Neural cell (in vitro differentiated cells): ENCODE data around the gene ACTN2. TPM values are rescaled to one million over a fixed set of nuclear protein-coding genes. Genes with fewer than 3 reads are reported as not detected.

Experiments used
- H2AFZ ChIP-seq: fragments of 200-600, 300-800 bp; sonication (generic), shearing (Covaris generic); 2 replicates; pipeline ENCODE4 v1.6.0; 2014; ENCODE audit warnings: low read depth, mild to moderate bottlenecking, antibody characterized with exemption, low read length, moderate library complexity
- H3F3A ChIP-seq: fragments of 200-600 bp; shearing (Covaris generic); 2 replicates; pipeline ENCODE4 v1.6.1; 2016; ENCODE audit warnings: mild to moderate bottlenecking, moderate library complexity, mixed read lengths, antibody characterized with exemption, low read length; ENCODE audit not compliant: insufficient read depth, poor library complexity, severe bottlenecking
- H3K27ac ChIP-seq: fragments of 200-600, 300-800 bp; sonication (generic), shearing (Covaris generic); 2 replicates; pipeline ENCODE4 v1.5.1; 2014; ENCODE audit warnings: mild to moderate bottlenecking, low read length, moderate library complexity
- H3K27me3 ChIP-seq: fragments of 300-800, 200-600 bp; sonication (generic), shearing (Covaris generic); 2 replicates; pipeline ENCODE4 v1.6.0; 2014; ENCODE audit warnings: mild to moderate bottlenecking, low read depth, low read length, moderate library complexity; ENCODE audit not compliant: insufficient read depth
- H3K36me3 ChIP-seq: fragments of 300-800, 200-600 bp; sonication (generic), shearing (Covaris generic); 2 replicates; pipeline ENCODE4 v1.5.1; 2014; ENCODE audit warnings: mild to moderate bottlenecking, antibody characterized with exemption, low read length, moderate library complexity; ENCODE audit not compliant: insufficient read depth
- H3K4me2 ChIP-seq: fragments of 300-800, 200-600 bp; sonication (generic), shearing (Covaris generic); 2 replicates; pipeline ENCODE4 v1.6.0; 2014; ENCODE audit warnings: mild to moderate bottlenecking, low read length
- H3K4me3 ChIP-seq: fragments of 300-800, 200-600 bp; sonication (generic), shearing (Covaris generic); 2 replicates; pipeline ENCODE4 v1.5.1; 2014; ENCODE audit warnings: mild to moderate bottlenecking, low read length, moderate library complexity
- H3K79me2 ChIP-seq: fragments of 200-600 bp; shearing (Covaris generic); replicated peaks from 2 replicates; pipeline ENCODE4 v1.6.0; 2014; ENCODE audit warnings: mild to moderate bottlenecking, low read length, moderate library complexity; ENCODE audit not compliant: insufficient read depth
- H3K9ac ChIP-seq: fragments of 300-800, 200-600 bp; sonication (generic), shearing (Covaris generic); 2 replicates; pipeline ENCODE4 v1.6.1; 2016; ENCODE audit warnings: mild to moderate bottlenecking, low read length, mixed read lengths
- H3K9me2 ChIP-seq: fragments of 200-600 bp; shearing (Covaris generic); 2 replicates; pipeline ENCODE4 v1.6.1; 2016; ENCODE audit warnings: mild to moderate bottlenecking, low read length, mixed read lengths; ENCODE audit not compliant: insufficient read depth
- H3K9me3 ChIP-seq: fragments of 200-600, 300-800 bp; sonication (generic), shearing (Covaris generic); 2 replicates; pipeline ENCODE4 v1.6.1; 2016; ENCODE audit warnings: mild to moderate bottlenecking, mixed run types, low read length, moderate library complexity, mixed read lengths
- H4K20me1 ChIP-seq: fragments of 200-600 bp; shearing (Covaris generic); 2 replicates; pipeline ENCODE4 v1.6.1; 2016; ENCODE audit warnings: mild to moderate bottlenecking, mixed run types; ENCODE audit not compliant: insufficient read depth
- EP300 ChIP-seq: fragments of 450-650 bp; conservative IDR thresholded peaks from 2 replicates; pipeline ENCODE4 v1.6.1; 2014; ENCODE audit warnings: antibody characterized with exemption, mild to moderate bottlenecking, moderate library complexity; ENCODE audit not compliant: poor library complexity, severe bottlenecking
- EZH2 ChIP-seq: fragments of 200-600, 300-800 bp; shearing (Covaris generic), sonication (generic); IDR thresholded peaks from 2 replicates; pipeline ENCODE4 v1.6.1; 2014; ENCODE audit warnings: antibody characterized with exemption, low read length, borderline replicate concordance, mild to moderate bottlenecking; ENCODE audit not compliant: insufficient read depth, poor library complexity, severe bottlenecking
- MXI1 ChIP-seq: fragments of 450-650 bp; conservative IDR thresholded peaks from 2 replicates; pipeline ENCODE4 v1.6.1; 2014; ENCODE audit warnings: antibody characterized with exemption, mild to moderate bottlenecking; ENCODE audit not compliant: poor library complexity, severe bottlenecking
- POLR2AphosphoS5 ChIP-seq: IDR thresholded peaks from 2 replicates; pipeline ENCODE4 v1.6.1; 2012
- RAD21 ChIP-seq: fragments of 450-650 bp; conservative IDR thresholded peaks from 2 replicates; pipeline ENCODE4 v1.6.1; 2014; ENCODE audit warnings: antibody characterized with exemption, mild to moderate bottlenecking, moderate library complexity
- SMC3 ChIP-seq: fragments of 450-650 bp; conservative IDR thresholded peaks from 2 replicates; pipeline ENCODE4 v1.6.1; 2014; ENCODE audit warnings: antibody characterized with exemption, mild to moderate bottlenecking, moderate library complexity; ENCODE audit not compliant: poor library complexity
- TAF1 ChIP-seq: IDR thresholded peaks from 2 replicates; pipeline ENCODE4 v1.6.1; 2012; ENCODE audit warnings: low read depth
- polyA plus RNA-seq: library from polyadenylated mRNA; depleted of rRNA; stranded (reverse); fragments of >200 nt; gene quantifications from 2 replicates; pipeline ENCODE4 v1.2.3, GENCODE V29; 2014
- TF ChIP-seq, protein P1 (sequence below): IDR thresholded peaks from 2 replicates; pipeline ENCODE4 v1.6.1; 2012; ENCODE audit warnings: borderline replicate concordance
- TF ChIP-seq, protein P2 (sequence below): fragments of 450-650 bp; IDR thresholded peaks from 2 replicates; pipeline ENCODE4 v1.5.1; 2014; ENCODE audit warnings: antibody characterized with exemption, mild to moderate bottlenecking, moderate library complexity; ENCODE audit not compliant: poor library complexity, severe bottlenecking

Gene ACTN2
- polyA plus RNA-seq, 1 donor from 2014 or later: 6.1 TPM

DNA sequence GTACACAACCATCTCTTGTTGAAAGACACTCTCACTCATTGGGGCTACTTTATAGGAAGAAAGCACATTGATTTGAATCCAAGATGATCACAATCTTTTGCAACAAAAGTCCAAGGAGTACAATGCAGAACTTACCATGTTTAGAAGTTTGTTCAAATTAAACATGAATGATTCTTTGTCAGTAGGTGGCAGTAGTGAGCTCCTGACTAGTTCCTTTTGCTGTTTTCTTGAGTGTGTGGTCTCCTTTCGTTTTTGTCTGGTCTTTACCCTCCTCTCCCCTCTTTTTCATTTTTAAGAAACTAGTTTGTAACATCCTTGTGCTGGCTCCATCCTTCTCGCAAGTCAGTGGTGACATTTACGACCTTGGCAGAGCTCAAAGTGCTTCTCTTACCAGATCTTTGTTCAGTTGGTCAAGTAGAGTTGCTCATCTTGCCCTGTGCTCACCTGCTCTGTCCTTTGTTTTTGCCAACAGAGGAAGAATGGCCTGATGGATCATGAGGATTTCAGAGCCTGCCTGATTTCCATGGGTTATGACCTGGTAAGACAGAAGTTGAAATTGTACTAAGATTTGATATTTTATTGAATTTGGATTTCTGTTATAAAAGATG lies 73.1 kb downstream of the ACTN2 start:
- no peak overlapping the region for H2AFZ ChIP-seq
- no peaks in the 10 kb centered on the region for H3K36me3 ChIP-seq
- no peaks in the 10 kb centered on the region for H3K9me3 ChIP-seq

DNA sequence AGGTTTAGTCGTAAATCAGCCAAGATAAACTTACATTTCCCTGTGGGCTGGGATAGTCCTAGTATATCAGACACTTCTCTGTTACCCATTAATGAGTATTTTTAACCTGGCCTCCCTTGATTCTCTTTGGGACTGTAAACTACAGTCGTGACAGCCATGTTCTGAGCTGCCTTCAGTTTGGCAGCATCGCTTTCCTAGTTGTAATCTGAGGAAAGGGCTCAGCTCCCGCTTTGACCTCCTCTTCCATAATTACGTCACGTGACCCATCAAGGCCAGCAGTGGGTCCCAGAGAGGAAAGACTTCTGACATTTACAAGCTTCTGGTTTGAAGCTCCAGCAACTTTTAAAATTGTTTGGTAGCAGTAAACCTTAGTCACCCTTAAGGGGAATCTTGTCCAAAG lies 74.2 kb downstream of the ACTN2 start:
- Histone ChIP-seq H4K20me1 (no peaks in the 10 kb centered on the region), H3K9me3 (no peaks in the 10 kb centered on the region), H3K79me2 (no peaks in the 10 kb centered on the region), H3K27me3 (no peaks in the 10 kb centered on the region), H2AFZ (no peak overlapping the region), H3K4me3 (no peak overlapping the region), H3K27ac (no peak overlapping the region), H3K9ac (no peak overlapping the region), H3F3A (no peaks in the 10 kb centered on the region), H3K36me3 (no peaks in the 10 kb centered on the region), H3K4me2 (no peak overlapping the region), H3K9me2 (no peaks in the 10 kb centered on the region)
- TF ChIP-seq SMC3 (no peak), POLR2AphosphoS5 (no peak), TAF1 (no peak), EZH2 (no peak), EP300 (no peak), MXI1 (no peak), RAD21 (no peak)
- TF ChIP-seq, protein P1, sequence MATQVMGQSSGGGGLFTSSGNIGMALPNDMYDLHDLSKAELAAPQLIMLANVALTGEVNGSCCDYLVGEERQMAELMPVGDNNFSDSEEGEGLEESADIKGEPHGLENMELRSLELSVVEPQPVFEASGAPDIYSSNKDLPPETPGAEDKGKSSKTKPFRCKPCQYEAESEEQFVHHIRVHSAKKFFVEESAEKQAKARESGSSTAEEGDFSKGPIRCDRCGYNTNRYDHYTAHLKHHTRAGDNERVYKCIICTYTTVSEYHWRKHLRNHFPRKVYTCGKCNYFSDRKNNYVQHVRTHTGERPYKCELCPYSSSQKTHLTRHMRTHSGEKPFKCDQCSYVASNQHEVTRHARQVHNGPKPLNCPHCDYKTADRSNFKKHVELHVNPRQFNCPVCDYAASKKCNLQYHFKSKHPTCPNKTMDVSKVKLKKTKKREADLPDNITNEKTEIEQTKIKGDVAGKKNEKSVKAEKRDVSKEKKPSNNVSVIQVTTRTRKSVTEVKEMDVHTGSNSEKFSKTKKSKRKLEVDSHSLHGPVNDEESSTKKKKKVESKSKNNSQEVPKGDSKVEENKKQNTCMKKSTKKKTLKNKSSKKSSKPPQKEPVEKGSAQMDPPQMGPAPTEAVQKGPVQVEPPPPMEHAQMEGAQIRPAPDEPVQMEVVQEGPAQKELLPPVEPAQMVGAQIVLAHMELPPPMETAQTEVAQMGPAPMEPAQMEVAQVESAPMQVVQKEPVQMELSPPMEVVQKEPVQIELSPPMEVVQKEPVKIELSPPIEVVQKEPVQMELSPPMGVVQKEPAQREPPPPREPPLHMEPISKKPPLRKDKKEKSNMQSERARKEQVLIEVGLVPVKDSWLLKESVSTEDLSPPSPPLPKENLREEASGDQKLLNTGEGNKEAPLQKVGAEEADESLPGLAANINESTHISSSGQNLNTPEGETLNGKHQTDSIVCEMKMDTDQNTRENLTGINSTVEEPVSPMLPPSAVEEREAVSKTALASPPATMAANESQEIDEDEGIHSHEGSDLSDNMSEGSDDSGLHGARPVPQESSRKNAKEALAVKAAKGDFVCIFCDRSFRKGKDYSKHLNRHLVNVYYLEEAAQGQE: no peak
- TF ChIP-seq, protein P2, sequence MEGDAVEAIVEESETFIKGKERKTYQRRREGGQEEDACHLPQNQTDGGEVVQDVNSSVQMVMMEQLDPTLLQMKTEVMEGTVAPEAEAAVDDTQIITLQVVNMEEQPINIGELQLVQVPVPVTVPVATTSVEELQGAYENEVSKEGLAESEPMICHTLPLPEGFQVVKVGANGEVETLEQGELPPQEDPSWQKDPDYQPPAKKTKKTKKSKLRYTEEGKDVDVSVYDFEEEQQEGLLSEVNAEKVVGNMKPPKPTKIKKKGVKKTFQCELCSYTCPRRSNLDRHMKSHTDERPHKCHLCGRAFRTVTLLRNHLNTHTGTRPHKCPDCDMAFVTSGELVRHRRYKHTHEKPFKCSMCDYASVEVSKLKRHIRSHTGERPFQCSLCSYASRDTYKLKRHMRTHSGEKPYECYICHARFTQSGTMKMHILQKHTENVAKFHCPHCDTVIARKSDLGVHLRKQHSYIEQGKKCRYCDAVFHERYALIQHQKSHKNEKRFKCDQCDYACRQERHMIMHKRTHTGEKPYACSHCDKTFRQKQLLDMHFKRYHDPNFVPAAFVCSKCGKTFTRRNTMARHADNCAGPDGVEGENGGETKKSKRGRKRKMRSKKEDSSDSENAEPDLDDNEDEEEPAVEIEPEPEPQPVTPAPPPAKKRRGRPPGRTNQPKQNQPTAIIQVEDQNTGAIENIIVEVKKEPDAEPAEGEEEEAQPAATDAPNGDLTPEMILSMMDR: no peak

More for the DNA sequence above, 73.1 kb downstream of the ACTN2 start:
- Histone ChIP-seq H3F3A (no peaks in the 10 kb centered on the region), H3K27ac (no peak overlapping the region), H3K4me3 (no peak overlapping the region), H3K4me2 (no peak overlapping the region), H3K9me2 (no peaks in the 10 kb centered on the region), H3K79me2 (no peaks in the 10 kb centered on the region), H4K20me1 (no peaks in the 10 kb centered on the region), H3K27me3 (no peaks in the 10 kb centered on the region), H3K9ac (no peak overlapping the region)
- no peak for TF ChIP-seq EP300
- TF ChIP-seq SMC3: peak; percentile 64
- TF ChIP-seq, protein P1: no peak
- TF ChIP-seq TAF1: no peak
- TF ChIP-seq RAD21: peak; percentile 59
- TF ChIP-seq, protein P2: peak; percentile 63
- TF ChIP-seq EZH2: no peak
- no peak for TF ChIP-seq POLR2AphosphoS5
- TF ChIP-seq MXI1: no peak
